WERI-Rb-1 (cell line): ENCODE results near the gene HOXB4.

Experiments
- DNase-seq: peaks from one replicate; pipeline ENCODE4 v3.0.0-alpha.2; 2020
- H3K27ac ChIP-seq: fragments of 250-450 bp; sonication (Bioruptor Pico); 2 replicates; pipeline ENCODE4 v1.5.1; 2020; ENCODE audit warnings: mild to moderate bottlenecking, moderate library complexity
- H3K27me3 ChIP-seq: fragments of 250-450 bp; sonication (Bioruptor Pico); 2 replicates; pipeline ENCODE4 v1.5.1; 2021; ENCODE audit warnings: mild to moderate bottlenecking, low read depth, moderate library complexity; ENCODE audit not compliant: insufficient read depth, severe bottlenecking
- H3K36me3 ChIP-seq: fragments of 250-450 bp; sonication (Bioruptor Pico); 2 replicates; pipeline ENCODE4 v1.5.1; 2020; ENCODE audit warnings: mild to moderate bottlenecking, moderate library complexity
- H3K4me3 ChIP-seq: 2 replicates; pipeline ENCODE4 v1.5.1; 2011; ENCODE audit warnings: low read depth, mild to moderate bottlenecking, control low read depth, low read length
- H3K9me3 ChIP-seq: fragments of 250-450 bp; sonication (Bioruptor Pico); 2 replicates; pipeline ENCODE4 v1.5.1; 2021; ENCODE audit warnings: mild to moderate bottlenecking, moderate library complexity; ENCODE audit not compliant: severe bottlenecking
- TF ChIP-seq, protein P1 (sequence below): IDR thresholded peaks from 2 replicates; pipeline ENCODE4 v1.5.1; 2011; ENCODE audit warnings: low read depth, mild to moderate bottlenecking, control low read depth, inconsistent platforms, low read length

HOXB4 gene

DNA sequence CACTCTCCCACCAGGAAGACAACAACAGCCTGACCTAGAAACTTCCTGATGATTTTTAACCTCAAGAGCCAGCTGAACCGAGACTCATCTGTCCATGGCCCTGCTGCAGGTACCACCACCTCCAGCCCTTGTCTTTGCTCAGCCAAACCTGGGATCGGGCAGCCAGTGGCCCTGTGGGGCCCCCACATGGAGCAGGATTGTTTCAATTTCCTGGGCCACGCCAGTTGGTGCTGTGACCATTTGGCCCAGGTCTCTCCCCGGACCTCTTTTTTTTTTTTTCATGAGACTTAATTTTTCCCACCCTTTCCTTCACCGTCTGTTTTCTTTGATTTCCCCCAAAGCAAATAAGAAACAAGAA, 25.0 kb downstream of the HOXB4 start:
- TF ChIP-seq, protein P1, sequence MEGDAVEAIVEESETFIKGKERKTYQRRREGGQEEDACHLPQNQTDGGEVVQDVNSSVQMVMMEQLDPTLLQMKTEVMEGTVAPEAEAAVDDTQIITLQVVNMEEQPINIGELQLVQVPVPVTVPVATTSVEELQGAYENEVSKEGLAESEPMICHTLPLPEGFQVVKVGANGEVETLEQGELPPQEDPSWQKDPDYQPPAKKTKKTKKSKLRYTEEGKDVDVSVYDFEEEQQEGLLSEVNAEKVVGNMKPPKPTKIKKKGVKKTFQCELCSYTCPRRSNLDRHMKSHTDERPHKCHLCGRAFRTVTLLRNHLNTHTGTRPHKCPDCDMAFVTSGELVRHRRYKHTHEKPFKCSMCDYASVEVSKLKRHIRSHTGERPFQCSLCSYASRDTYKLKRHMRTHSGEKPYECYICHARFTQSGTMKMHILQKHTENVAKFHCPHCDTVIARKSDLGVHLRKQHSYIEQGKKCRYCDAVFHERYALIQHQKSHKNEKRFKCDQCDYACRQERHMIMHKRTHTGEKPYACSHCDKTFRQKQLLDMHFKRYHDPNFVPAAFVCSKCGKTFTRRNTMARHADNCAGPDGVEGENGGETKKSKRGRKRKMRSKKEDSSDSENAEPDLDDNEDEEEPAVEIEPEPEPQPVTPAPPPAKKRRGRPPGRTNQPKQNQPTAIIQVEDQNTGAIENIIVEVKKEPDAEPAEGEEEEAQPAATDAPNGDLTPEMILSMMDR = no peak
- peaks cover 9% of the 10 kb centered on the region for H3K9me3 ChIP-seq
- no peaks in the 10 kb centered on the region for H3K36me3 ChIP-seq
- no peak overlapping the region for H3K4me3 ChIP-seq
- H3K27me3 ChIP-seq = peaks cover 86% of the 10 kb centered on the region
- no peak overlapping the region for H3K27ac ChIP-seq
- no peak for DNase-seq

DNA sequence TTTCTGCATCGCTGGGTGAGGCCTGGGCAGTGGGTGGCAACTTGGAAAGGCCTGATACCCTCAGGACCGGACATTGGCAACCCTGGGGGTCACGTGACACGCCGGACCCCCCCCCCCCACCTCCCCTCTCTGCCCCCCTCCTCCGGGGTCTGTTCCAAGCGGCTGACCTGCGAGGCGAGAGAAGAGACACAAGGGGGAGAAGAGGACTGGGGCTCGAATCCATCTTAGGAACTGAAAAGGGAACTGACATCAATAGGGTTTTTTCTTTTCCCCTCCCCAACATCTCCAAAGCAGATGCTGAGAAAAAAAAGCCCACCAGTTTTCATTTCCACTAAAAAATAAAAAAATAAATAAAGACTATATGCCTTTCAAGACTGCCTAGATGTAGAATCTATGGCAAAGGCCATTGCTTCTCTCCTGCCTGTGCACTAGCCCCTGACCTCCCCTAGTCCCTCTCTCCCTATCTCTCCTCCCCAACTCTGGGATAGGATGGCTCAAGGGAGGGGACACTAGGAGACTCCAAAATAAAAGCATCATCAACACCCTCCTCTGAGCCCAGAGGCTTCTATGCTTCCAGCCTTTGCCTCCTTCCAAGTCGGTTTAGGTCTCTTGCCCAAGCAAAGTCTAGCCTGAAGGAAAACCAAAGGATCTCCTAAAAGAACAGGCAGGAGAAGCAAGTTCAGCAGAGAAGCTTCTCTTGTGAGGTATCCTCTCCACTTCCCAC, 25.5 kb downstream of the HOXB4 start:
- Histone ChIP-seq H3K4me3 (no peak overlapping the region), H3K36me3 (no peaks in the 10 kb centered on the region; the same call in 1 of the 2 replicates), H3K27me3 (peaks cover 86% of the 10 kb centered on the region), H3K27ac (no peak overlapping the region), H3K9me3 (peaks cover 9% of the 10 kb centered on the region)
- TF ChIP-seq, protein P1 = no peak
- no peak for DNase-seq

DNA sequence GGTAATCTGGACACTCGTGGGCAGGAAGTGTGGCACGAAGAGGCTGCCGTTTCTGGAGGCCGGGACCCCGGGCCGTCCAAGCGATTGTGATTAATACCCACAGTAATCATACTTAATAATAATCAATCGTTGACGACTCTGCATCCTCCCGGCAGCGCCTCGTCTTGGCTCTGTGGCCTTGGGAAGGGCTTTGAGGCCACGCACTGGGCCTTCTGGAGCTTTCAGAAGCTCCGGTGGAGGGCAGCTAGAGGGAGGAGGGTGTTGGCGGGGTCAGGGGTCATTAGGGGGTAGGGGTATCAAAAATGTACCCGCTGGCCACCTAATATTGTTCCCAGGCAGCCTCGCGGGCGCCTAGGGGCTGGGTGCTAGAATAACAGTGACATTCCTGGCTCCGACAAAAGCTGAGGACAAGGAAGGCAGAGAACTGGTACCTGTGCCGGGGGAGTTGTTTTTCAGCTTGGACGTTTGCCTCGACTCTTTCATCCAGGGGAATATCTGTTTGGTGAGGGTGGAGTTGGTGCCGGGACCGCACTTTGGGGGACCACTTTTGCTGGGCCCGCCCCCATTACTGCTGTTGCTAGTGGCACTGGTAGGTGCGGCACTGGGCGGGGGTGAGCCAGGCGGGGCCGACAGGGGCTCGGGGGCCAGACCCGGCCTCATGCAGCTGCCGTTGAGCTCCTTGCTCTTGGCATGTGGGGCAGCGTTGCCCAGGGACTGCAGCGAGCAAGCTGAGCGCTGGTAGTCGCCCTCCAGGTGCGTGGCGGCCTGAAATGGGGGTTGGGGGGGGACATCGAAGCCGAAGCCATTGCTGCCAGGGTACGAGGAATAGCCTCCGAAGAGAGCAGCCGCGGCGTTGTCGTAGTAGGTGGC, 26.3 kb downstream of the HOXB4 start:
- H3K4me3 ChIP-seq = no peak overlapping the region
- no peaks in the 10 kb centered on the region; the same call in 1 of the 2 replicates for H3K36me3 ChIP-seq
- H3K27me3 ChIP-seq = peaks cover 86% of the 10 kb centered on the region
- TF ChIP-seq, protein P1 = no peak
- H3K27ac ChIP-seq = no peak overlapping the region
- peaks cover 9% of the 10 kb centered on the region for H3K9me3 ChIP-seq
- no peak for DNase-seq

DNA sequence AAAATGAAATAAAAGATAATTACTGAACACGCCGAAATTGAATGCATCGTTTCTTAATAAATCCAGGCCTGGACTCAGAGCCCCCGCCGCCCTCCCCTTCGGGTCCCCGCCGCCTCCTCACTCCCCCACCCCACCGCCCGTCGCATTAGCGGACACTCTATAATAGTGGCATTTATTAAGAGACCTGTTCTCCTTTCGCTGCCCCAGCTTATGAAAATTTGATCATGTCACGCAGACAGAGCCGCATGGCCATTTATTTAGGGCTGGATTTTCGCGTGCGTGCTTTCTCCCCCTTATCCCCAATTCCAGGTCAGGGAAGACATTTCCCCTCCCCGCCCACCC, 27.0 kb downstream of the HOXB4 start:
- Histone ChIP-seq H3K4me3 (no peak overlapping the region), H3K27ac (no peak overlapping the region), H3K27me3 (peaks cover 85% of the 10 kb centered on the region), H3K36me3 (no peaks in the 10 kb centered on the region; the same call in 1 of the 2 replicates), H3K9me3 (peaks cover 9% of the 10 kb centered on the region)
- no peak for DNase-seq
- TF ChIP-seq, protein P1 = no peak

DNA sequence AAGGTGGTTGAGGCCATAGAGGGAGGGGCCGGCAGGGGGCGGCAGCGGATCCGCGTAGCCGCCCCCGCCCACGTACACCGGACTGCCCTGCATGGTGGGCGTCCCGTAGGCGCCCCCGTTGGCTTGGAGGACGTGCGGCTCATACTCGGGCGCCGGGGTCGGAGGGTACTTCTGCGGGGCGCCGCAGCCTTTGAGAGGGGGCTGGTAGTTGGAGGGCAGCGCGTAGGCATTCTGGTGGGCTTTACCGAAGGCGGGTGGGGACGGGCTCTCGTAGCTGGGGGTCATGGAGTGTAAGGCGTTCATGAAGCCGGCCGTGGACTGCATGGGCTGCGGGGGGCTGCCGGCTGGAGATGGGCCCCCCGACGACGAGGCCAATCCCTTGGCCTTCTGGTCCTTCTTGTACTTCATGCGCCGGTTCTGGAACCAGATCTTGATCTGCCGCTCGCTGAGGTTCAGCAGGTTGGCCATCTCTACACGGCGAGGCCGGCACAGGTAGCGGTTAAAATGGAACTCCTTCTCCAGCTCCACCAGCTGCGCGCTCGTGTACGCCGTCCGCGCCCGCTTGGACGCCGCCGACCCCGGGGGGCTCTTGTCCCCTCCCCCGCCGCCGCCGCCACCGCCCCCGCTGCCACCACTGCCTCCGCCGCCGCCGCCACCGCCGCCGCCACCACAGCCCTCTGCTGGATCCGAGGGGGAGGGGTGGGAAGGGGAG, 27.5 kb downstream of the HOXB4 start:
- H3K27ac ChIP-seq = no peak overlapping the region

More for the DNA sequence above, 27.5 kb downstream of the HOXB4 start:
- Histone ChIP-seq H3K4me3 (no peak overlapping the region), H3K9me3 (peaks cover 9% of the 10 kb centered on the region), H3K27me3 (peaks cover 88% of the 10 kb centered on the region), H3K36me3 (no peaks in the 10 kb centered on the region; the same call in 1 of the 2 replicates)
- TF ChIP-seq, protein P1 = no peak
- no peak for DNase-seq
